ENCODE results near the gene GFRA1.
"Not testable (repeated sequence)": the region's sequence is repeated elsewhere in the genome, so short reads cannot be mapped to it uniquely, and the experiment has no call there.

Gene GFRA1

DNA sequence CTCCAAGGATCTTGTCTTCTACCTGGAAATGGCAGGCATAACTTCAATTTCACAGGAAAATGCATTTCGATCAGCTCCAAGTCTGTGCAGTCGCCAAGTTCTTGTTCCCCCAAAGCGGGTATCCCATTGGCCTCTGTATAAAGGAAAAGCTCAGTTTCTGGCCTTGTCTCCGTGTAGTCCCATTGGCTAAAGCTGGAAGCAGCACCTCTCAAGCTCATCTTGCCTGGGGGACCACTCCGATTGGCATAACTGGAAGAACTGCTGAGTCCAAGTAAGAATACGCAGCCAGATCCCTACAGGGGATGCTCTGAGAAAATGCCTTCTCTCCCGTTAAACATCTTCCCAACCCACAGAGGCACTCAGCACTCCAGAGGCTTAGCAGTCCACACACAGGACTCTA lies 205.2 kb downstream of the GFRA1 start:
- H3K4me1 ChIP-seq (ENCODE audit: control insufficient read depth, insufficient read depth, low read length) = peaks cover 30% of the 10 kb centered on the region
- no peak overlapping the region for H3K4me3 ChIP-seq (ENCODE audit: low read length in 2 of 2)
- H3K27me3 ChIP-seq (ENCODE audit: control insufficient read depth in 1 of 2, insufficient read depth in 2 of 2, low read length in 2 of 2) = no peaks in the 10 kb centered on the region
- H3K9me3 ChIP-seq (ENCODE audit: control insufficient read depth in 2 of 2, low read length in 2 of 2) = no peaks in the 10 kb centered on the region
- H3K9ac ChIP-seq (ENCODE audit: low read length in 2 of 2) = no peak overlapping the region
- H3K27ac ChIP-seq (ENCODE audit: low read length) = no peak overlapping the region
- H3K36me3 ChIP-seq (ENCODE audit: control insufficient read depth in 2 of 2, insufficient read depth in 2 of 2, low read length in 2 of 2) = peaks cover 0 to 2% of the 10 kb centered on the region in 2 donors

DNA sequence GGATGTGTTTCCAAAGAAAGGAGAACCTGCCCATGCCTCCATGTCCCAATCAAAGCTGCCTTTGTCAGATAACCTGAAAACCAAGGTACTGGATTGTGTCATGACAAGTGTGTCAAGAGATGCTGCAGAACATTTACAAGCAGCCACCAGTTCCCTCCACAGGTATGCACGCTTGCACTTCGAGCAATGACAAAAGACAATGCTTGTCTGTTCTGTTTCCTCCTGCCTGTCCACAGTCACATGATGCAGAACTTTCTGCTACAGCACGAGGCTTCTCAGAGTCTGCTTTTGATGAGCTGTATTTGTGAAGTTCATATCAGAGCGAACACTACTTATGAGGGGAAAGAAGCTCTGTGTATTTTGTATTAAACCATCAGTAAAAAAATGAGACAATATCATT lies 209.9 kb downstream of the GFRA1 start:
- no peak overlapping the region for H3K9ac ChIP-seq (ENCODE audit: low read length in 2 of 2)
- H3K27ac ChIP-seq (ENCODE audit: low read length) = no peak overlapping the region
- no peak overlapping the region for H3K4me3 ChIP-seq (ENCODE audit: low read length in 2 of 2)
- H3K9me3 ChIP-seq (ENCODE audit: control insufficient read depth in 2 of 2, low read length in 2 of 2) = no peaks in the 10 kb centered on the region
- H3K27me3 ChIP-seq (ENCODE audit: control insufficient read depth in 1 of 2, insufficient read depth in 2 of 2, low read length in 2 of 2) = no peaks in the 10 kb centered on the region
- H3K36me3 ChIP-seq (ENCODE audit: control insufficient read depth in 2 of 2, insufficient read depth in 2 of 2, low read length in 2 of 2) = peaks cover 0 to 4% of the 10 kb centered on the region in 2 donors
- peaks cover 5% of the 10 kb centered on the region for H3K4me1 ChIP-seq (ENCODE audit: control insufficient read depth, insufficient read depth, low read length)

DNA sequence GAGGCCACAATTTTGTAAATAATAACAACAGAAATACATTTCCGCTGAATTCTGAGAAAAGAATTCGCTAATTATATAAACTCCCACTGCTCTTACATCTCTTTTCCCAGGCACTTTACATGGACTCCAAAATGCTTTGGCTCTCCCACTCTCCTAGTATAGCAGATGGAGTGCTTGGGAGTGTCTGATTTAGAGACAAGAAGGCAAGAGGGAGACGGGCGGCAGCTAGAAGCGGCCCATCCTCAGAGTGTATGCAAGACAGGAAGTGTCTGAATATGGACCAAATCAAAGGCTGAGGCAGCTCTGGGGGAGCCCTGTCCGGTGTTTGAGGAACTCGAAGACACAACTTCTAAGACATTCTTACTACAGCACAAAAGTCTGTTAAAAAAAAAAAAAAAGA lies 212.1 kb downstream of the GFRA1 start:
- Histone ChIP-seq H3K9me3 (ENCODE audit: control insufficient read depth in 2 of 2, low read length in 2 of 2) (no peaks in the 10 kb centered on the region), H3K27ac (ENCODE audit: low read length) (no peak overlapping the region), H3K4me1 (ENCODE audit: control insufficient read depth, insufficient read depth, low read length) (peaks cover 3% of the 10 kb centered on the region), H3K4me3 (ENCODE audit: low read length in 2 of 2) (no peak overlapping the region), H3K36me3 (ENCODE audit: control insufficient read depth in 2 of 2, insufficient read depth in 2 of 2, low read length in 2 of 2) (peaks cover 0 to 4% of the 10 kb centered on the region in 2 donors), H3K27me3 (ENCODE audit: control insufficient read depth in 1 of 2, insufficient read depth in 2 of 2, low read length in 2 of 2) (no peaks in the 10 kb centered on the region), H3K9ac (ENCODE audit: low read length in 2 of 2) (no peak overlapping the region)

DNA sequence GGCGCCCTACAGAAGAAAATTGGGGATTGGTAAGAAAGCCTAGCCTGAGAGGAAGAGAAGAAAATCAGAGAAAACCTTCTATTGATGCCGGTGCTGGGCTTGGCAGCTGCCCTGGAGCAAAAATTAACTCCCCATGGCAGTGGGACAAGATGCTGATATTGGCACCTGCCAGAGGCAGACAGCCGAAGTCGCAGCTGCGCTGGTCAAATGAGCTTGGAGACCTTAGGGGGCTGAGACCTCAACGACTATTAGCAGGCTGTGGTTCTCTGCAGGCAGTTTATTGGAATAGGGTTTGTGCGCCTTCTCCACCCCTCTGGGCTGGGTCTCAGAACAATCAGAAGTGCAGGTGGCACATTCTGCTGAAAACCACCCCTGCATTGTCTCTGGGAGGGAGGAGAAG lies 213.7 kb downstream of the GFRA1 start:
- H3K9ac ChIP-seq (ENCODE audit: low read length in 2 of 2) = no peak overlapping the region
- peaks cover 3% of the 10 kb centered on the region for H3K4me1 ChIP-seq (ENCODE audit: control insufficient read depth, insufficient read depth, low read length)
- H3K27ac ChIP-seq (ENCODE audit: low read length) = no peak overlapping the region
- peaks cover 0 to 2% of the 10 kb centered on the region in 2 donors for H3K36me3 ChIP-seq (ENCODE audit: control insufficient read depth in 2 of 2, insufficient read depth in 2 of 2, low read length in 2 of 2)
- no peak overlapping the region for H3K4me3 ChIP-seq (ENCODE audit: low read length in 2 of 2)
- H3K9me3 ChIP-seq (ENCODE audit: control insufficient read depth in 2 of 2, low read length in 2 of 2) = no peaks in the 10 kb centered on the region
- no peaks in the 10 kb centered on the region for H3K27me3 ChIP-seq (ENCODE audit: control insufficient read depth in 1 of 2, insufficient read depth in 2 of 2, low read length in 2 of 2)

DNA sequence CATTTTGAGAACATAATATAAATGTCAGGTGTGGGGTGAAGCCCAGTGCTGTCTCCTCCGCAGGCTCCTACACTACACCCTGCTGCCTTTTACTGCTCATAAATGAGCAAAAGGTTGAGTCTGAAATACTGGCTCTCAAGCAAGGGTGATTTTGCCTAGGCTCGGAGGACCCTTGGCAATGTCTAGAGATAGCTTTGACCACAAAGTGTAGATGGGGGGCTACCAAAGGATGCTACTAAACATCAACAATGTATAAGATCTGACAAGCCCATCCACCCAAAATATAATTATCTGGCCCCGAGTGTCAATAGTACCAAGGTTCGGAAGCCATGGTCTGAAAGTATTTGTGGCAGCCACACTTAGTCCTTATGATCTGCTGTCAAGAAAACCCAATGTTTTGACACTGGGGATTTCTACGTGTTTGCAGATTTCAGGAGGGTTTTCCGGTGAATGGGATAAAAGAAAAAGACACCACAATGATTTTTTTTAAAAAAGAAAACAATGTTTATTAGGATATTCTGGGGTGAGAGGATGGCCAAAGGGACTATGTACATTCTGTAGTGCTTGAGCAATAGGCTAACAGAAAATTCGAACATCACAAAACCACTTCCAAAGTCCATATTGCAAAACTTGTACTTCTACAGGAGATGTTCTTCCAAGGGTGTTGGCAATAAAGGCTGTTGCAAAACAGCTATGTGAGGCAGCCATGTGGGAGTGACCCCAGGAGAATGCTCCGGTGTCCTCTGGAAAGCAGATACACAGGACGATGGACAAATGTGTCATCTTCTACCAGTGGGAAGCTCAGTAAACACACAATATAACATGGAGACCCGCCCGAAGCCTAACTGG lies 216.3 kb downstream of the GFRA1 start:
- H3K9ac ChIP-seq (ENCODE audit: low read length in 2 of 2) = no peak overlapping the region
- no peaks in the 10 kb centered on the region for H3K36me3 ChIP-seq (ENCODE audit: control insufficient read depth in 2 of 2, insufficient read depth in 2 of 2, low read length in 2 of 2)
- peaks cover 3% of the 10 kb centered on the region for H3K4me1 ChIP-seq (ENCODE audit: control insufficient read depth, insufficient read depth, low read length)
- no peak overlapping the region for H3K27ac ChIP-seq (ENCODE audit: low read length)
- H3K27me3 ChIP-seq (ENCODE audit: control insufficient read depth in 1 of 2, insufficient read depth in 2 of 2, low read length in 2 of 2) = no peaks in the 10 kb centered on the region
- H3K9me3 ChIP-seq (ENCODE audit: control insufficient read depth in 2 of 2, low read length in 2 of 2) = no peaks in the 10 kb centered on the region
- H3K4me3 ChIP-seq (ENCODE audit: low read length in 2 of 2) = no peak overlapping the region

DNA sequence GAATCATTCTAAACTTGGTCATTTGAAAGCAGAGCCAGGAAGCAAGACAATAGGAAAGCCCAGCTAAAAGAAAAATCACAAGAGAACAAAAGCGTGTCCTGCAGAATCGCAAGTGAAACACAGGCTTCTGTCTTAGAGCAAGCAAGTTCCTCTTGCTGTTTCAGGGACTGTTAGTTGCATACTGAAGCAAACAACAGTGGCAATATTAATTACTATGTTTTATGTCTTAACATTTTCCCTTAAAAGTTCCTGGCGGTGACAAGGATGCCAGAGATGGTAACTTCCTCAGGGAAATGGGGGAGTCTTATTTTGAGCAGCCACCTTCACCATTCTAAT lies 217.1 kb downstream of the GFRA1 start:
- Histone ChIP-seq H3K4me3 (ENCODE audit: low read length in 2 of 2) (no peak overlapping the region), H3K4me1 (ENCODE audit: control insufficient read depth, insufficient read depth, low read length) (peaks cover 3% of the 10 kb centered on the region), H3K9ac (ENCODE audit: low read length in 2 of 2) (no peak overlapping the region), H3K27ac (ENCODE audit: low read length) (no peak overlapping the region), H3K9me3 (ENCODE audit: control insufficient read depth in 2 of 2, low read length in 2 of 2) (no peaks in the 10 kb centered on the region), H3K36me3 (ENCODE audit: control insufficient read depth in 2 of 2, insufficient read depth in 2 of 2, low read length in 2 of 2) (no peaks in the 10 kb centered on the region), H3K27me3 (ENCODE audit: control insufficient read depth in 1 of 2, insufficient read depth in 2 of 2, low read length in 2 of 2) (no peaks in the 10 kb centered on the region)

DNA sequence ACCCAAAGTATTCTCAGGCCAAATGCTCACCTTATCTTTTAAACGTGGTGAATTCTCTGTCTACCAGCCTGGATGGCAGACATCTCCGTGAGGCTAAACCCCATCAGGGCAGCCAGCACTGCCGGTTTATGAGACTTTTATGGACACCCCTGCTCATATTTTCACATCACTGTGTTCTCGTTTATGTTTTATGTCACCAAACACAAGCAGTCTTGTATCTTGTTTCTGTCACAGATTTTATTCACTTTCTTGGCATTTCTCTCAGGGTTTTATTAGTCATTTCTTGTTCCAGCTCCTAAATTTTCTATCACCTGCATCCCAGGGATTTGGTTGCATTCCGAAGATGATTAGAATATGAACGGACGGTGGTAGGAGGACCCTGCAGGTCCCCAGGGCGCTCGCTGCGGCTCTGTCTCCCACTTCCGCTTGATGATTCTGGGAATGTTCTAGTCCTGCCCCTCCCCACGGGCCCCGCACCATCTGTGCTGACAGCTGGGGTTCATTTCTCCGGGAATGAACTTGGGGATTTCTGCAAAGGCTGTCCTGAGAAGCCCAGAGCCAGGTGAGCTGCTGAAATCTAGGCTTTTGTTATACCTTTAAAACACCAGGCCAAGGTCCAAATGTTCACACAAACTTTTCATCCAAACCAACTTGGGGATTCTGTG lies 217.6 kb downstream of the GFRA1 start:
- no peaks in the 10 kb centered on the region for H3K9me3 ChIP-seq (ENCODE audit: control insufficient read depth in 2 of 2, low read length in 2 of 2)
- H3K27me3 ChIP-seq (ENCODE audit: control insufficient read depth in 1 of 2, insufficient read depth in 2 of 2, low read length in 2 of 2) = no peaks in the 10 kb centered on the region
- no peak overlapping the region for H3K27ac ChIP-seq (ENCODE audit: low read length)
- peaks cover 3% of the 10 kb centered on the region for H3K4me1 ChIP-seq (ENCODE audit: control insufficient read depth, insufficient read depth, low read length)
- no peaks in the 10 kb centered on the region for H3K36me3 ChIP-seq (ENCODE audit: control insufficient read depth in 2 of 2, insufficient read depth in 2 of 2, low read length in 2 of 2)
- H3K4me3 ChIP-seq (ENCODE audit: low read length in 2 of 2) = no peak overlapping the region
- no peak overlapping the region for H3K9ac ChIP-seq (ENCODE audit: low read length in 2 of 2)

- Histone ChIP-seq H3K36me3 (ENCODE audit: control insufficient read depth in 2 of 2, insufficient read depth in 2 of 2, low read length in 2 of 2) (no peaks in the 10 kb centered on the region), H3K4me3 (ENCODE audit: low read length in 2 of 2) (no peak overlapping the region), H3K27ac (ENCODE audit: low read length) (no peak overlapping the region), H3K9ac (ENCODE audit: low read length in 2 of 2) (no peak overlapping the region), H3K4me1 (ENCODE audit: control insufficient read depth, insufficient read depth, low read length) (peaks cover 3% of the 10 kb centered on the region), H3K27me3 (ENCODE audit: control insufficient read depth in 1 of 2, insufficient read depth in 2 of 2, low read length in 2 of 2) (no peaks in the 10 kb centered on the region), H3K9me3 (ENCODE audit: control insufficient read depth in 2 of 2, low read length in 2 of 2) (no peaks in the 10 kb centered on the region)
Observed at GRCh38 chr10:116053910-116054309, 219.1 kb downstream of the GFRA1 start.

GRCh38 chr10:116053009-116053730 lies 219.8 kb downstream of the GFRA1 start:
- not testable (repeated sequence) for H3K27me3 ChIP-seq (ENCODE audit: control insufficient read depth in 1 of 2, insufficient read depth in 2 of 2, low read length in 2 of 2); H3K9ac ChIP-seq (ENCODE audit: low read length in 2 of 2); H3K4me1 ChIP-seq (ENCODE audit: control insufficient read depth, insufficient read depth, low read length); H3K27ac ChIP-seq (ENCODE audit: low read length); H3K9me3 ChIP-seq (ENCODE audit: control insufficient read depth in 2 of 2, low read length in 2 of 2); H3K4me3 ChIP-seq (ENCODE audit: low read length in 2 of 2); H3K36me3 ChIP-seq (ENCODE audit: control insufficient read depth in 2 of 2, insufficient read depth in 2 of 2, low read length in 2 of 2)

DNA sequence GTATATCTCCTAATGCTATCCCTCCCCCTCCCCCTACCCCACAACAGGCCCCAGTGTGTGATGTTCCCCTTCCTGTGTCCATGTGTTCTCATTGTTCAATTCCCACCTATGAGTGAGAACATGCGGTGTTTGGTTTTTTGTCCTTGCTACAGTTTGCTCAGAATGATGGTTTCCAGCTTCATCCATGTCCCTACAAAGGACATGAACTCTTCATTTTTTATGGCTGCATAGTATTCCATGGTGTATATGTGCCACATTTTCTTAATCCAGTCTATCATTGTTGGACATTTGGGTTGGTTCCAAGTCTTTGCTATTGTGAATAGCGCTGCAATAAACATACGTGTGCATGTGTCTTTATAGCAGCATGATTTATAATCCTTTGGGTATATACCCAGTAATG lies 220.5 kb downstream of the GFRA1 start:
- not testable (repeated sequence) for H3K9ac ChIP-seq (ENCODE audit: low read length in 2 of 2); H3K4me3 ChIP-seq (ENCODE audit: low read length in 2 of 2); H3K27me3 ChIP-seq (ENCODE audit: control insufficient read depth in 1 of 2, insufficient read depth in 2 of 2, low read length in 2 of 2); H3K4me1 ChIP-seq (ENCODE audit: control insufficient read depth, insufficient read depth, low read length); H3K9me3 ChIP-seq (ENCODE audit: control insufficient read depth in 2 of 2, low read length in 2 of 2); H3K36me3 ChIP-seq (ENCODE audit: control insufficient read depth in 2 of 2, insufficient read depth in 2 of 2, low read length in 2 of 2); H3K27ac ChIP-seq (ENCODE audit: low read length)

GRCh38 chr10:116049974-116050304 lies 223.1 kb downstream of the GFRA1 start:
- H3K9ac ChIP-seq (ENCODE audit: low read length in 2 of 2) = no peak overlapping the region
- no peaks in the 10 kb centered on the region for H3K36me3 ChIP-seq (ENCODE audit: control insufficient read depth in 2 of 2, insufficient read depth in 2 of 2, low read length in 2 of 2)
- H3K9me3 ChIP-seq (ENCODE audit: control insufficient read depth in 2 of 2, low read length in 2 of 2) = no peaks in the 10 kb centered on the region
- H3K27me3 ChIP-seq (ENCODE audit: control insufficient read depth in 1 of 2, insufficient read depth in 2 of 2, low read length in 2 of 2) = no peaks in the 10 kb centered on the region
- H3K27ac ChIP-seq (ENCODE audit: low read length) = no peak overlapping the region
- no peak overlapping the region for H3K4me3 ChIP-seq (ENCODE audit: low read length in 2 of 2)
- peaks cover 4% of the 10 kb centered on the region for H3K4me1 ChIP-seq (ENCODE audit: control insufficient read depth, insufficient read depth, low read length)
